Subcutaneous preadipocyte (primary cell): ENCODE measurements around the gene LSM12. TPM values are rescaled to one million over a fixed set of nuclear protein-coding genes. Genes with fewer than 3 reads are reported as not detected.

Experiments
- small RNA-seq: library from RNA; depleted of rRNA; stranded (forward); fragments of <200 nt; gene quantifications from one replicate; pipeline ENCODE3, GENCODE V24; 2012
- total RNA-seq: library from RNA; depleted of rRNA; stranded (reverse); fragments of >200 nt; gene quantifications from 2 replicates; pipeline ENCODE4 v1.2.3, GENCODE V29; 2012

The LSM12 gene
- 84.9 and 93.8 TPM in 2 replicates for total RNA-seq

GRCh38 chr17:44066204-44066930, at the start of gene LSM12:
Gene LSM12 (minus strand): TSS chr17:44066671. CDS start chr17:44066587, 84 bp downstream.

GRCh38 chr17:44070455-44071197, 4.2 kb upstream of the LSM12 start, which contains the start of gene G6PC3:
Gene G6PC3 (plus strand): TSS chr17:44070735. CDS start chr17:44070966, 231 bp downstream.

GRCh38 chr17:44014437-44015172, 51.9 kb downstream of the LSM12 start, which contains the start of gene TMEM101:
Gene TMEM101 (minus strand): TSS chr17:44014963. CDS start chr17:44014952, 11 bp downstream.

GRCh38 chr17:44004077-44004760, 62.3 kb downstream of the LSM12 start, which contains the start of gene NAGS:
Gene NAGS (plus strand): TSS chr17:44004622. CDS start chr17:44004664, 42 bp downstream.

Small RNA genes lying within 50 kb of the gene (small RNA-seq; reads per million reads assigned to genes)
- not detected for gene RF00012

Other genes with a start within 250 kb of the LSM12 start
- 12.9 and 17.0 TPM in 2 replicates for gene MPP3, start 233.5 kb downstream of the LSM12 start, total RNA-seq
- gene CD300LG, start 219.5 kb downstream of the LSM12 start, total RNA-seq = not detected in 2 replicates
- gene MPP2, start 159.1 kb downstream of the LSM12 start, total RNA-seq = 0.78 and 1.1 TPM in 2 replicates
- not detected in 2 replicates for gene PPY, start 124.2 kb downstream of the LSM12 start, total RNA-seq
- 0.37 TPM in 1 of 2 replicates, not detected in the other for gene PYY, start 112.7 kb downstream of the LSM12 start, total RNA-seq
- gene NAGS, start 62.0 kb downstream of the LSM12 start, total RNA-seq = 20.2 and 41.4 TPM in 2 replicates
- gene TMEM101, start 51.7 kb downstream of the LSM12 start, total RNA-seq = 39.1 and 58.8 TPM in 2 replicates
- 39.9 and 42.6 TPM in 2 replicates for gene G6PC3, start 4.1 kb upstream of the LSM12 start, total RNA-seq
- gene HDAC5, start 57.0 kb upstream of the LSM12 start, total RNA-seq = 47.4 and 53.4 TPM in 2 replicates
- gene HROB, start 75.3 kb upstream of the LSM12 start, total RNA-seq = 5.5 and 8.4 TPM in 2 replicates
- under 0.01 TPM in 1 of 2 replicates, not detected in the other for gene ASB16, start 104.0 kb upstream of the LSM12 start, total RNA-seq
- gene TMUB2, start 120.3 kb upstream of the LSM12 start, total RNA-seq = 18.6 and 19.1 TPM in 2 replicates
- gene ATXN7L3, start 133.2 kb upstream of the LSM12 start, total RNA-seq = 22.0 and 39.5 TPM in 2 replicates
- gene UBTF, start 153.0 kb upstream of the LSM12 start, total RNA-seq = 47.0 and 59.2 TPM in 2 replicates
- not detected in 2 replicates for gene SLC4A1, start 201.5 kb upstream of the LSM12 start, total RNA-seq
- under 0.01 TPM in 1 of 2 replicates, not detected in the other for gene RUNDC3A, start 241.9 kb upstream of the LSM12 start, total RNA-seq